SIG-M5 treated with dmso at 0.1 percent for 504 hours (cell line): Measurements from ENCODE around the gene CIP2A.
"Not testable (repeated sequence)": the region's sequence is repeated elsewhere in the genome, so short reads cannot be mapped to it uniquely, and the experiment has no call there.

Experiments
- DNase-seq: peaks from one replicate; lab custom pipeline; 2025; ENCODE audit not compliant: unreplicated experiment; lab: John Stamatoyannopoulos, UW

Gene CIP2A

GRCh38 chr3:108589081-108589997 lies at the start of gene CIP2A, which contains the start of gene DZIP3:
Gene CIP2A (minus strand): TSS chr3:108589438. CDS start chr3:108589375, 63 bp downstream.
Gene DZIP3 (plus strand): TSS chr3:108589722. CDS start chr3:108605407, 15,685 bp downstream.
- peak; percentile 87 for DNase-seq

GRCh38 chr3:108629974-108630373 lies 40.7 kb upstream of the CIP2A start:
- no peak for DNase-seq

- DNase-seq = no peak
Measured at GRCh38 chr3:108623504-108623903, 34.3 kb upstream of the CIP2A start.

GRCh38 chr3:108620250-108620649 lies 31.0 kb upstream of the CIP2A start:
- peak; percentile 28 for DNase-seq

GRCh38 chr3:108616090-108616489 lies 26.9 kb upstream of the CIP2A start:
- not testable (repeated sequence) for DNase-seq

GRCh38 chr3:108610651-108611050 lies 21.4 kb upstream of the CIP2A start:
- DNase-seq = no peak

- no peak for DNase-seq
Measured at GRCh38 chr3:108608750-108609149, 19.5 kb upstream of the CIP2A start.

- no peak for DNase-seq
Measured at GRCh38 chr3:108605491-108605890, 16.3 kb upstream of the CIP2A start.

GRCh38 chr3:108605028-108605427 lies 15.8 kb upstream of the CIP2A start:
- DNase-seq = no peak

- DNase-seq = no peak
Measured at GRCh38 chr3:108603691-108604090, 14.5 kb upstream of the CIP2A start.

- DNase-seq = no peak
Measured at GRCh38 chr3:108602935-108603294, 13.7 kb upstream of the CIP2A start.

- DNase-seq = no peak
Measured at GRCh38 chr3:108602249-108602934, 13.2 kb upstream of the CIP2A start.

- DNase-seq = no peak
Measured at GRCh38 chr3:108599677-108600409, 10.6 kb upstream of the CIP2A start.

- no peak for DNase-seq
Measured at GRCh38 chr3:108598375-108598774, 9.1 kb upstream of the CIP2A start.

- DNase-seq = no peak
Measured at GRCh38 chr3:108595321-108595720, 6.1 kb upstream of the CIP2A start.

GRCh38 chr3:108590460-108590859 lies 1.2 kb upstream of the CIP2A start:
- DNase-seq = no peak

- no peak for DNase-seq
Measured at GRCh38 chr3:108589998-108590323, 723 bp upstream of the CIP2A start.

GRCh38 chr3:108588601-108589000 lies 637 bp downstream of the CIP2A start:
- DNase-seq = peak; percentile 85

- no peak for DNase-seq
Measured at GRCh38 chr3:108578064-108578463, 11.2 kb downstream of the CIP2A start.

GRCh38 chr3:108569336-108569735 lies 19.9 kb downstream of the CIP2A start:
- no peak for DNase-seq

GRCh38 chr3:108566599-108566998 lies 22.6 kb downstream of the CIP2A start:
- DNase-seq = no peak

GRCh38 chr3:108565506-108565905 lies 23.7 kb downstream of the CIP2A start:
- DNase-seq = no peak
